Esophagus muscularis mucosa (tissue), 4 donors: Measurements from ENCODE around the gene KIRREL3. TPM values are rescaled to one million over a fixed set of nuclear protein-coding genes. Genes with fewer than 3 reads are reported as not detected.

Experiments used
- DNase-seq: peaks from one replicate; pipeline ENCODE4 v3.0.0-alpha.2; 2017; ENCODE audit errors: extremely low spot score
- H3K27ac ChIP-seq, 4 donors: fragments of 200-600 bp; sonication (generic); replicated peaks in 1 of 4; 1 replicate in 3 of 4; 2 replicates in 1 of 4; pipeline ENCODE4 v1.5.1; 2016 to 2019; ENCODE audit warnings: mild to moderate bottlenecking in 1 of 4
- H3K27me3 ChIP-seq, 4 donors: fragments of 200-600 bp; sonication (generic); one replicate each; pipeline versions ENCODE4 v1.5.1 to v1.6.0; 2016 to 2019
- H3K36me3 ChIP-seq, 4 donors: fragments of 200-600 bp; sonication (generic); one replicate each; pipeline ENCODE4 v1.5.1; 2016 to 2019
- H3K4me1 ChIP-seq, 4 donors: fragments of 200-600 bp; sonication (generic); one replicate each; pipeline ENCODE4 v1.5.1; 2016 to 2019
- H3K4me3 ChIP-seq, 4 donors: fragments of 200-600 bp; sonication (generic); 1 replicate in 2 of 4; 2 replicates in 2 of 4; pipeline ENCODE4 v1.5.1; 2016 to 2019; ENCODE audit warnings: mild to moderate bottlenecking in 4 of 4, moderate library complexity in 1 of 4
- H3K9me3 ChIP-seq, 4 donors: fragments of 200-600 bp; sonication (generic); 1 replicate in 3 of 4; 2 replicates in 1 of 4; pipeline ENCODE4 v1.5.1; 2016 to 2019
- CTCF ChIP-seq, 3 experiments: fragments of 200-600 bp in 2 of 3; fragments of 450-650 bp in 1 of 3; sonication (generic) in 2 of 3; IDR thresholded peaks; one replicate each; pipeline ENCODE4 v1.5.1; 2017 to 2019; ENCODE audit warnings: antibody characterized with exemption in 3 of 3, mild to moderate bottlenecking in 2 of 3, moderate library complexity in 1 of 3
- EP300 ChIP-seq: sonication (generic); formaldehyde crosslinking; IDR thresholded peaks from one replicate; pipeline ENCODE4 v1.6.1; 2017; ENCODE audit warnings: antibody characterized with exemption
- POLR2A ChIP-seq: fragments of 450-650 bp; IDR thresholded peaks from one replicate; pipeline ENCODE4 v1.6.1; 2017; ENCODE audit warnings: antibody characterized with exemption, moderate library complexity, mild to moderate bottlenecking, low read depth
- POLR2AphosphoS5 ChIP-seq, 2 donors: sonication (generic); formaldehyde crosslinking; IDR thresholded peaks; one replicate each; pipeline ENCODE4 v1.6.1; 2017; ENCODE audit warnings: antibody characterized with exemption in 2 of 2
- WGBS: methylation state at CpG from one replicate; pipeline ENCODE4 v1.1.5; 2018; 5-methylcytosine and 5-hydroxymethylcytosine counted together
- intact Hi-C: fragments of 100-400 bp; cut with DNase I; formaldehyde crosslinking; loops from one replicate; pipeline ENCODE4 v1.15.1; 2023
- total RNA-seq, 4 donors: library from RNA; depleted of rRNA; stranded (reverse); fragments of >200 nt; gene quantifications; one replicate each; pipeline versions ENCODE4 v1.1.0 to v1.2.1, GENCODE V29; 2016

The KIRREL3 gene
- total RNA-seq, 4 donors from 2014 or later = 1.7 to 6.5 (median 3.1) TPM

GRCh38 chr11:126880872-126881271 lies 119.7 kb downstream of the KIRREL3 start:
- intact Hi-C loops = no loop called here
- no peaks in the 10 kb centered on the region for H3K4me1 ChIP-seq
- 67% methylated on average over 5 of the region's 5 CpGs for WGBS
- no peaks in the 10 kb centered on the region for H3K9me3 ChIP-seq
- no peak overlapping the region for H3K27ac ChIP-seq
- no peak overlapping the region for H3K4me3 ChIP-seq
- no peaks in the 10 kb centered on the region for H3K36me3 ChIP-seq
- H3K27me3 ChIP-seq = no peaks in the 10 kb centered on the region
- no peak for TF ChIP-seq CTCF (IDR thresholded peaks at IDR 0.05)
- no peak for TF ChIP-seq EP300
- no peak for TF ChIP-seq POLR2A
- TF ChIP-seq POLR2AphosphoS5 (IDR thresholded peaks at IDR 0.05) = no peak
- DNase-seq = no peak

- Histone ChIP-seq H3K4me1 (no peaks in the 10 kb centered on the region), H3K9me3 (no peaks in the 10 kb centered on the region), H3K27ac (no peak overlapping the region), H3K36me3 (no peaks in the 10 kb centered on the region), H3K27me3 (no peaks in the 10 kb centered on the region), H3K4me3 (no peak overlapping the region)
- intact Hi-C loops = no loop called here
- TF ChIP-seq POLR2AphosphoS5 (IDR thresholded peaks at IDR 0.05) = no peak
- DNase-seq = no peak
Observed at GRCh38 chr11:126879516-126879915, 121.1 kb downstream of the KIRREL3 start.

GRCh38 chr11:126878913-126879482 lies 121.6 kb downstream of the KIRREL3 start:
- Histone ChIP-seq H3K4me1 (no peaks in the 10 kb centered on the region), H3K27ac (no peak overlapping the region), H3K4me3 (no peak overlapping the region), H3K9me3 (no peaks in the 10 kb centered on the region), H3K27me3 (no peaks in the 10 kb centered on the region), H3K36me3 (no peaks in the 10 kb centered on the region)
- DNase-seq = no peak
- TF ChIP-seq POLR2AphosphoS5 (IDR thresholded peaks at IDR 0.05) = no peak
- intact Hi-C loops = no loop called here
- WGBS = 39% methylated on average over 7 of the region's 7 CpGs

GRCh38 chr11:126874831-126875230 lies 125.7 kb downstream of the KIRREL3 start:
- Histone ChIP-seq H3K4me3 (no peak overlapping the region), H3K27me3 (peaks cover 0 to 12% (median 0%) of the 10 kb centered on the region in 4 donors), H3K9me3 (no peaks in the 10 kb centered on the region), H3K27ac (no peak overlapping the region), H3K36me3 (no peaks in the 10 kb centered on the region), H3K4me1 (no peaks in the 10 kb centered on the region)
- TF ChIP-seq POLR2AphosphoS5 (IDR thresholded peaks at IDR 0.05) (no peak), POLR2A (no peak), EP300 (no peak), CTCF (IDR thresholded peaks at IDR 0.05) (no peak)
- intact Hi-C loops = no loop called here
- DNase-seq = no peak
- 58% methylated on average over 4 of the region's 5 CpGs for WGBS

- 81% methylated on average over 3 of the region's 3 CpGs for WGBS
- intact Hi-C loops = no loop called here
- H3K27me3 ChIP-seq = peaks cover 0 to 12% (median 0%) of the 10 kb centered on the region in 4 donors
- no peak for DNase-seq
- H3K4me1 ChIP-seq = no peaks in the 10 kb centered on the region
- TF ChIP-seq CTCF (IDR thresholded peaks at IDR 0.05) (no peak), POLR2AphosphoS5 (IDR thresholded peaks at IDR 0.05) (no peak), EP300 (no peak)
- no peaks in the 10 kb centered on the region for H3K9me3 ChIP-seq
- H3K36me3 ChIP-seq = no peaks in the 10 kb centered on the region
- H3K4me3 ChIP-seq = no peak overlapping the region
- H3K27ac ChIP-seq = no peak overlapping the region
Observed at GRCh38 chr11:126874276-126874675, 126.3 kb downstream of the KIRREL3 start.

GRCh38 chr11:126871792-126872191 lies 128.8 kb downstream of the KIRREL3 start:
- no peak for DNase-seq
- no peak for TF ChIP-seq POLR2AphosphoS5 (IDR thresholded peaks at IDR 0.05)
- no peak for TF ChIP-seq EP300
- TF ChIP-seq POLR2A = no peak
- TF ChIP-seq CTCF (IDR thresholded peaks at IDR 0.05) = no peak
- Histone ChIP-seq H3K4me1 (no peaks in the 10 kb centered on the region), H3K36me3 (no peaks in the 10 kb centered on the region), H3K9me3 (no peaks in the 10 kb centered on the region), H3K4me3 (no peak overlapping the region), H3K27me3 (peaks cover 0 to 24% (median 0%) of the 10 kb centered on the region in 4 donors), H3K27ac (no peak overlapping the region)
- intact Hi-C loops = no loop called here
